Left hindlimb (tissue), 1 donor: ENCODE results near the gene CCDC137.
"Not testable (repeated sequence)": the region's sequence is repeated elsewhere in the genome, so short reads cannot be mapped to it uniquely, and the experiment has no call there.

ENCODE experiments used
- DNase-seq: peaks from one replicate; pipeline ENCODE4 v3.0.0-alpha.2; 2018

The CCDC137 gene

DNA sequence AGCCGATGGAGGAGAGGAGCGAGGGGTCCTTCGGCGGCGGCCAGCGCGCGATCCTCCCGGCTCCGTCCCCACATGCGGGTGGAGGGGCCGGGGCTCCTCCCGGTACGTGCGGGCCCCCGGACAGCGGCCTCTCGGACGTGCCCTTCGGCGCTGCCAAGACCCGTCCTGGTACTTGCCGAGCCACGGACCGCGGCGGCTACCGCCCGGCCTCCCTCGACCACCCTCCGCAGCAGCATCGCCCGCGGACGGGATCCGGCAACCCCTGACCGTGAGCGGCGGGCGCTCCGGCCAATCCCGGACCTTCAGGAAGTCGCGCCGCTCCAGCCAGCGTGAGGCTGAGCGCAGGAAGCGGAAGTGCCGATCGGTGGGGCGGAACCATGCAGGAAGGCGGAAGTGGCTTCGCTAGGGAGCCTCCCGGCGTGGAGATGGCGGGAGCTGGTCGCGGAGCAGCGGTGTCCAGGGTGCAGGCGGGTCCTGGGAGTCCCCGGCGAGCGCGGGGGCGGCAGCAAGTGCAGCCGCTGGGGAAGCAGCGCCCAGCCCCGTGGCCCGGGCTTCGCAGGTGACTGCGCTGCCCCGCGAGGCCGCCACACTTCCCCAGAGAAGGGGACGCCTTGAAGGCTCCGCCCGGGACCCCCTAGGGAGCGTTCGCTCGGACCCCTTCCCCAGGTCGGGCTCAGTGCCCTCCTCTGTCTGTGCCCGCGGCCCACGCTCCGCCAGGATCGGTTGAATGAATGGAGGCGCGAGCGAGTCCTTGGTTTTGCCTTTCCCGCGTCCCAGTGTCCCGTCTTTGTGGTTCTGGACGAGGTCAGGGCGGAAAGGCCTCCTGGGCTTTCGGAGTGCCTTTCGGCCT lies at the start of gene CCDC137, which contains the start of gene OXLD1:
Gene CCDC137, plus strand, starts transcription at position 396 of the 850 bp plus-strand sequence. Its CDS starts 30 bp downstream, at position 426.
Gene OXLD1, minus strand, starts transcription at position 264 of the 850 bp plus-strand sequence. Its CDS starts 28 bp downstream, at position 236.
- DNase-seq: peak; percentile 96

DNA sequence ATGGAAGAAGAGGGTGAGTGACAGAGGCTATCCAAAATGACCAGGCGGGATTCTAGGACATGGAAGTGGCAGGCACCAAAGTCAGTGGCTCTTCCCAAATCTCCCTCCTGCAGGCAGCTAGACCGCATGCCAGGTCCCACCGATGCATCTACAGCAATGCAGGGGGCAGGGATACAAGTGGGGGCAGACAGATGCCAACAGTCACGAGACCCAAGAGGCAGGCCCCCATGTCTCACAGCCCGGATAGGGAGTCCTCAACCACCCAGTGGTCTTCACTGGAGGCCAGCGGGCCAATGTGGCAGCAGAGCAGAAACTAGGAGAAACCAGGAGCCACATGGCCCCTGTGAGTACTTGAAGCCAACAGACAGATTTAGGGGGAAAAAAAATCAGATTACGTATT lies 49.7 kb upstream of the CCDC137 start:
- DNase-seq: no peak

DNA sequence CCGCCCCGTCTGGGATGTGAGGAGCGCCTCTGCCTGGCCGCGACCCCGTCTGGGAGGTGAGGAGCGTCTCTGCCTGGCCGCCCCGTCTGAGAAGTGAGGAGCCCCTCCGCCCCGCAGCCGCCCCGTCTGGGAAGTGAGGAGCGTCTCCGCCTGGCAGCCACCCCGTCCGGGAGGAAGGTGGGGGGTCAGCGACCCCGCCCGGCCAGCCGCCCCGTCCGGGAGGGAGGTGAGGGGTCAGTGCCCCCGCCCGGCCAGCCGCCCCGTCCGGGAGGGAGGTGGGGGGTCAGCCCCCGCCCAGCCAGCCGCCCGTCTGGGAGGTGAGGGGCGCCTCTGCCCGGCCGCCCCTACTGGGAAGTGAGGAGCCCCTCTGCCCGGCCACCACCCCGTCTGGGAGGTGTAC lies 48.2 kb upstream of the CCDC137 start:
- not testable (repeated sequence) for DNase-seq

DNA sequence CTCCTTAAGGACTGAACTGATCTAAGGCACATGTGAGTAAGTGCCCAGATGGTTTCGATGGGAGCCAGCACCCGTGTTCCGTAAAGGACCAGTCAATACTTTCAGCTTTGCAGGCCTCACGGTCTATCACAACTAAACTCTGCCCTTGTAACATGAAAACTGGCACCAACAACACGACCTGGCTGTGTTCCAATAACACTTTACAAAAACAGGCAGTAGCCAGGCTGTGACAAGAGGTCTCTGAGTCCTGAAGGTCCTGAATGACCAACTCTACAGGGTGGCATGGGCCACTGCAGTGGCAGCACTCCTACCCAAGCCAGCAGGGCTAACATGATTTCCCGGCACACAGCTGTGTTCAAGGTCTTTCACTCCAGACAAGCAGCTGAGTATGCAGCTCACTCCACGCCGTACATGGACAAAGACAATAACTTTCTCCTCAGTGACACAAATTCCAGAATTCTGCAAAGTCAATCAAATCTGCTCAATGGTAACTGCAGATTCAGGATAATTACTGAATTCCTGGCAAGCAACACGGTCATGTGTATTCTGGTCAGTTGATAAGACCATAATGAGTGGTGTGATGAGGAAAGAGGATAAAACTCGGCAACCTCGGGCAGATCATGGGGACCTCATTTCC lies 44.9 kb upstream of the CCDC137 start:
- no peak for DNase-seq

- no peak for DNase-seq
These were observed 36.3 kb upstream of the CCDC137 start for GRCh38 chr17:81630274-81630673.

- no peak for DNase-seq
These were observed 35.1 kb upstream of the CCDC137 start for GRCh38 chr17:81631482-81631881.

DNA sequence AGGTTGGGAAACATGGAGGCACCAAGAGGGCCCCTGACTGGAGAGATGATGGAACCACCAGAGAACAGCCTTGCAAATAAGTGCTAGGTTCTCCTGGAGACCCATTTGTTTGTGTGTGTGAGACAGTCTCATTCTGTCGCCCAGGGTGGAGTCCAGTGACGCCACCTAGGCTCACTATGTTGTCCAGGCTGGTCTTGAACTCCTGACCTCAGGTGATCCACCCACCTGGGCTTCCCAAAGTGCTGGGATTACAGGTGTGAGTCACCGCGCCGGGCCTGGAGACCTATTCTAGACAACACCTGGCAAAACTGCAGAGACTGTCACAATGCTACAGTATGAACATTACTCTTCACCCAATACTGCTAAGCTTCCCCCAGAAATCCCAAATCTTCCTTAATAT lies 31.1 kb upstream of the CCDC137 start:
- no peak for DNase-seq

DNA sequence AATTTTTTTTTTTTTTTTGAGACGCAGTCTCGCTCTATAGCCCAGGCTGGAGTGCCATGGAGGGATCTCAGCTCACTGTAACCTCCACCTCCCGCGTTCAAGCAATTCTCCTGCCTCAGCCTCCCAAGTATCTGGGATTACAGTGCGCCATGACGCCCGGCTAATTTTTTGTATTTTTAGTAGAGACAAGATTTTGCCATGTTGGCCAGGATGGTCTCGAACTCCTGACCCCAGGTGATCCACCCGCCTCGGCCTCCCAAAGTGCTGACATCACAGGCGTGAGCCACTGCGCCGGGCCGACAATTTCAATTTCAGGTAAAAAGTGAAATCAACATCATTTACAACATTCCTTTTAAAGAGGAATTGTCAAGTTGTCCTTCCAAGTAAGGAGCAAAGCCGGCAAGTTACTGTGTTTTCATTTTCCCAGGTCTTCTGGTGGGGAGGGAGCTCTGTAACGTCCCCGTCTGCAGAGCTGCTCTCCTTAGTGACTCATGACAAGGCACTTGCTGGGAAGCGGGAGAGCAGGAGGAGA lies 30.5 kb upstream of the CCDC137 start:
- DNase-seq: no peak

DNA sequence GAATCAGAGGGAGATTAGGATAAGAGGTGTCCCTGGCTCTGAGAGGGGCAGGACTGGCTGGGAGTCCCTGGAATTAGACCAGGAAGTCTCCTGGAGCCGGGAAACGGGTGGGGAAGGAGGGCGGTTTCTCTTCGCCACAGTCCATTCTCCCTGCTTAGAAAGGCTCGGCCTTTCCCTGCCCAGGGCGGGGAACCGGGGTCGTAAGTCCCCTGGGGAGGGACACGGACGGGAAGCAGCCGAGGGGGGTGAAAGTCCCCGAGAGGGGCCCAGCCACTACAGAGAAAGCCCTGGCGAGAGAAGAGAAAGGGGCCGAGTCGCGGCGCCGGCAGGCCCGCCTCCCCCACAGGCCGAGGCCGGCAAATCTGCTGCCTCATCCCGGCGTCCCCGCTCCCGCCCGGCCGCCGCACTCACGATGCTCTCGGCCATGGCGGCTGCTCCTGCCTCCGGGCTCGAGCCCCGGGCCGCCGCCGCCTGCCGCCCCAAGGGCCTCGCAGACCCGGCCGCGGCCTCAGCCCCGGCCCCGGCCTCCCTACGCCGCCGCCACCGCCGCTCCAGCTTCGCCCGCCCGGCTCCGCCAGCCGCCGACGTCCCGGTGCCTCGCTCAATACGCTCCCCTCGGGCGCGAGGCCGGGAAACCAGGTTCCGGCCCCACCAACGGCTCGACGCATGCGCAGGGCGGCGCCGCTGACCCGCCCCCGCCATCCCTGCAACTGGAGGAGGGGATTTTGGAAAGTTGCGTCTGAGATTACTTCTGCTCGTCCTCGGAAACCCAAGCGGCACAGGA lies 29.8 kb upstream of the CCDC137 start, which contains the start of the genes NPLOC4 and TSPAN10:
Gene NPLOC4, minus strand, starts transcription at position 608 of the 784 bp plus-strand sequence. Its CDS starts 182 bp downstream, at position 426.
Gene TSPAN10, plus strand, starts transcription at position 692 of the 784 bp plus-strand sequence. CDS start 5,217 bp downstream, outside the sequence.
- peak; percentile 90 for DNase-seq

GRCh38 chr17:81638683-81639082 lies 27.9 kb upstream of the CCDC137 start:
- no peak for DNase-seq

GRCh38 chr17:81640011-81640410 lies 26.5 kb upstream of the CCDC137 start:
- DNase-seq: no peak

GRCh38 chr17:81641825-81642489 lies 24.6 kb upstream of the CCDC137 start:
- DNase-seq: no peak

GRCh38 chr17:81644496-81644895 lies 22.0 kb upstream of the CCDC137 start:
- no peak for DNase-seq

DNA sequence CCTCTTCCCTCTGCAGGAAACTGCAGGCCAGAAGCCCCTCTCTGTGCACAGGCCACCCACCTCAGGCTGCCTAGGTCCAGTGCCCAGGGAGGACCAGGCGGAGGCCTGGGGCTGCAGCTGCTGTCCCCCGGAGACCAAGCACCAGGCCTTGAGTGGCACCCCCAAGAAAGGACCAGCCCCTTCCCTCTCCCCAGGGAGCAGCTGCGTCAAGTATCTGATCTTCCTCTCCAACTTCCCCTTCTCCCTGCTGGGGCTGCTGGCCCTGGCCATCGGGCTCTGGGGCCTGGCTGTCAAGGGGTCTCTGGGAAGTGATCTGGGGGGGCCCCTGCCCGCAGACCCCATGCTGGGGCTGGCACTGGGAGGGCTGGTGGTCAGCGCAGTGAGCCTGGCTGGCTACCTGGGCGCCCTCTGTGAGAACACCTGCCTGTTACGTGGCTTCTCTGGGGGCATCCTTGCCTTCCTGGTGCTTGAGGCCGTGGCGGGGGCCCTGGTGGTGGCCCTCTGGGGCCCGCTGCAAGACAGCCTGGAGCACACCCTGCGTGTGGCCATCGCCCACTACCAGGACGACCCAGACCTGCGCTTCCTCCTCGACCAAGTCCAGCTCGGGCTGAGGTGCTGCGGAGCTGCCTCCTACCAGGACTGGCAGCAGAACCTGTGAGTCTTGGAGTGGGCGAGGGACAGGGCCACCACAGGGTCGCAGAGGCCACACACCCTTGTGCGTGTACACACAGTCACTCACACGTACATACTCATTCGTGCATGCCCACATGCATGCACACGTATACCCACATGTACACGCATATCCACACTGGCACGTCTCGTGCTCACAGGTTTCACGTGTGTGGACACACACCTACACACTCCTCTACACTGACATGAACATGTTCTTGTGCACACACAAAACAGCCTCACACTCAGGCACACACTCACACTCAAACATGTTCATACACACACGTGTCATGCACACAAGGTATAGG lies 21.3 kb upstream of the CCDC137 start:
- no peak for DNase-seq

DNA sequence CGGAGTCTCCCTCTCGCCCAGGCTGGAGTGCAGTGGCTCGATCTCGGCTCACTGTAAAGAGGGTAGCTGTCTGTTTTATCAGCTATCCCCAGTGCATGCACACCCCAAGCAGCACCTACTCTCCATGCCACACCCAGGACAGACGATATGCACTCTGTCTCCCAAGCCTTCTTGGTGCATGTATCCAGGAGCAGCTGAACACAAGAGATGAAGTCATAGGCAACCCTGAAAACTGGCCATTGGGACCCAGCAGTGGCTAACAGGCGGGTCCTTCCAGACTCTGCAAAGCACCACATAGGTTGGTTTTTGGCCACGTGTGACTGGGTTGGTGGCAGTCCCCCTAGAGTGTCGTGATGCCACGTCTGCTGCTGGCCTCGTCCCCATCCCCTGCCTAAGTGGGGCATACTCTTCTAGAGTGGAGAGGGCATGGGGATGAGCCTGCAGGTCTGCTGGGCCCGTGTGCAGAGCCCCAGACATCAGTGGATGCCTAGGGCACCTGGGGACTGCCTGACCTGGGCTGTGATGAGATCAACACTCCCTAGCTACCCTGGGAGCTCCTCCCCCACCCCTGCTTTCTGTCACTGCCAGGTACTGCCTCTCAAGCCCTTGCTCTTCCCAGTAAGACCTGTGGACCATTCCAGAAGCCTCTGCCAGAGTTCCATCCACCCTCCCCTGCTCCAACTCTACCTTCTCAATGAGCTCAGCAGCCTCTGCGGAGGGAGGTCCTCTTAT lies 19.5 kb upstream of the CCDC137 start:
- no peak for DNase-seq

DNA sequence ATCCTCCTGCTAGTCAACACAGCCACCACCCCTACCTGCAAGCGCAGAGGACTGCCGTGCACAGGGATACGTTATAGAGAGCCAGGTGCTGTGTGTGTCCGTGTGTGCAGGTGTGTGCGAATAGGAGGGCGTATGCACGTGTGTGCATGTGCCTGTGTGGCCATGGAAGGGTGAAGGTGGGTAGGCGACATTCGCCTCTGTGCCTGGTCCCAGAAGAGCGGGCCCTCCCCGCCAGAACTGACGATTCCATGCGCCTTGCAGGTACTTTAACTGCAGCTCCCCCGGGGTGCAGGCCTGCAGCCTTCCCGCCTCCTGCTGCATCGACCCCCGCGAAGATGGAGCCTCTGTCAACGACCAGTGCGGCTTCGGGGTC lies 18.9 kb upstream of the CCDC137 start:
- no peak for DNase-seq

GRCh38 chr17:81648013-81648706 lies 18.4 kb upstream of the CCDC137 start:
- DNase-seq: no peak

- DNase-seq: no peak
These were observed 17.8 kb upstream of the CCDC137 start for GRCh38 chr17:81648707-81649085.

- no peak for DNase-seq
These were observed 15.6 kb upstream of the CCDC137 start for GRCh38 chr17:81650951-81651350.

- DNase-seq: no peak
These were observed 14.8 kb upstream of the CCDC137 start for GRCh38 chr17:81651692-81652091.
